HFF-Myc (cell line): ENCODE data around the gene PCDHA1.

Experiments used
- DNase-seq: peaks from one replicate; pipeline ENCODE4 v3.0.0-alpha.2; 2011; ENCODE audit warnings: low read depth; ENCODE audit errors: extremely low read depth
- H3K4me3 ChIP-seq: replicated peaks from 2 replicates; pipeline ENCODE4 v1.5.1; 2011; ENCODE audit warnings: low read depth, mild to moderate bottlenecking, control low read depth, low read length
- TF ChIP-seq, protein P1 (sequence below): IDR thresholded peaks from 2 replicates; pipeline ENCODE4 v1.5.1; 2012; ENCODE audit warnings: mild to moderate bottlenecking, low read depth, low read length, control low read depth; ENCODE audit errors: missing control alignments

Gene PCDHA1

DNA sequence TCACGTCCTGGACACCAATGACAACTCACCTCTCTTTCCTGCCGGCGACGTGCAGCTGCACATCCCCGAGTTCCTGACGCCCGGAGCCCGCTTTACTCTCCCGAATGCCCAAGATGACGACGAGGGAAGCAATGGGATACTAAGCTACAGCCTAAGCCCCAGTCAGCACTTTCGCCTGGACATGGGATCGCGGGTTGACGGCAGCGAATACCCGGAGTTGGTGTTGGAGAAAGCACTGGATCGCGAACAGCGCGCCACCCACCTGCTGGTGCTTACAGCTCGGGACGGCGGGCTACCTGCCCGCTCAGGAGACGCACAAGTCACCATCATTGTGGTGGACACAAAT, 141.3 kb downstream of the PCDHA1 start:
- TF ChIP-seq, protein P1, sequence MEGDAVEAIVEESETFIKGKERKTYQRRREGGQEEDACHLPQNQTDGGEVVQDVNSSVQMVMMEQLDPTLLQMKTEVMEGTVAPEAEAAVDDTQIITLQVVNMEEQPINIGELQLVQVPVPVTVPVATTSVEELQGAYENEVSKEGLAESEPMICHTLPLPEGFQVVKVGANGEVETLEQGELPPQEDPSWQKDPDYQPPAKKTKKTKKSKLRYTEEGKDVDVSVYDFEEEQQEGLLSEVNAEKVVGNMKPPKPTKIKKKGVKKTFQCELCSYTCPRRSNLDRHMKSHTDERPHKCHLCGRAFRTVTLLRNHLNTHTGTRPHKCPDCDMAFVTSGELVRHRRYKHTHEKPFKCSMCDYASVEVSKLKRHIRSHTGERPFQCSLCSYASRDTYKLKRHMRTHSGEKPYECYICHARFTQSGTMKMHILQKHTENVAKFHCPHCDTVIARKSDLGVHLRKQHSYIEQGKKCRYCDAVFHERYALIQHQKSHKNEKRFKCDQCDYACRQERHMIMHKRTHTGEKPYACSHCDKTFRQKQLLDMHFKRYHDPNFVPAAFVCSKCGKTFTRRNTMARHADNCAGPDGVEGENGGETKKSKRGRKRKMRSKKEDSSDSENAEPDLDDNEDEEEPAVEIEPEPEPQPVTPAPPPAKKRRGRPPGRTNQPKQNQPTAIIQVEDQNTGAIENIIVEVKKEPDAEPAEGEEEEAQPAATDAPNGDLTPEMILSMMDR: no peak
- 0 out of 2 replicates have a peak overlapping the region, but pooled peaks have one; percentile 4 for H3K4me3 ChIP-seq

DNA sequence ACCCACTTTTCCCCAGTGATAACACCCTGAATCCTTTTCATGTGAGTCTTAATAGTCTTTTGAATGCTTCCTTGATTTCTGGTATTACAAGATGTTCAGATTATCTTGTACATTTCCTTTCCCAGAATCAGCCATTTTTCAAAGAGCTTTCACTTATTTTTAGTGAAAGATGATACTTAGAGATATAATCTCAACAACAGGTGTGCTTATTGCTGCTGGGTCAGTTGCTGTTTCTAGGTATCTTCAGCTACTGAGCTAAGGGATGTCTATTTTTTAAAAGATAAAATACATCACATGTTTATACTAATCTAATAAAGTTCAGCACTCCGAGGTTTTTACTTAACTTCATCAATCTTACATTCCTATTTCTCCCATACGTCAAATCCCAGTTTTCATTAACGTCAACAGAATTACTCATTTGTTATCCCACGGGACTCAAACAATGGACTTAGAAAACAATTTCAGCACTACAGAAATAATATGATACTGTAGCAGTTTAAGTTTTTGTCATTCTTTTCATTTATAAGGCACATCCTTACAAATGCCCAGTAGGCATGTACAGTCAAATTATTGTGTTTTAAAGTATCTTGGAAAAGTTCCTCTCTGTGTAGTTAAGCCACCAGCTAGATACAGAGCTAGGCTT, 149.1 kb downstream of the PCDHA1 start:
- TF ChIP-seq, protein P1: no peak
- H3K4me3 ChIP-seq: no peak overlapping the region
- no peak for DNase-seq

More for the DNA sequence above, 141.3 kb downstream of the PCDHA1 start:
- DNase-seq: no peak

DNA sequence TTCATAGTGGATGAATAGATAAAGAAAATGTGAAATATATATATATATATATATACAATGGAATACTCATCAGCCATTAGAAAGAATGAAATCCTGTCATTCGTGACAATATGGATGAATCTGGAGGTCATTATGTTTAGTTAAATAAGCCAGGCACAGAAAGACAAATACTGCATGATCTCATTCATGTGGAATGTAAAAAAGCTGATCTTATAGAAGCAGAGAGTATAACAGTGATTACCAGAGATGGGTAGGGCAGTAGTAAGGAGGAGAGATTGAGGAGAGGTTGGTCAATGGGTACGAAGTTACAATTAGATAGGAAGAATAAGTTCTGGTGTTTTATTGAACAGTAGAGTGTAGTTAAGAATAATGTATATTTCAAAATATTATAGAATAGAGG, 160.6 kb downstream of the PCDHA1 start:
- DNase-seq: no peak
- TF ChIP-seq, protein P1: no peak
- H3K4me3 ChIP-seq: no peak overlapping the region

DNA sequence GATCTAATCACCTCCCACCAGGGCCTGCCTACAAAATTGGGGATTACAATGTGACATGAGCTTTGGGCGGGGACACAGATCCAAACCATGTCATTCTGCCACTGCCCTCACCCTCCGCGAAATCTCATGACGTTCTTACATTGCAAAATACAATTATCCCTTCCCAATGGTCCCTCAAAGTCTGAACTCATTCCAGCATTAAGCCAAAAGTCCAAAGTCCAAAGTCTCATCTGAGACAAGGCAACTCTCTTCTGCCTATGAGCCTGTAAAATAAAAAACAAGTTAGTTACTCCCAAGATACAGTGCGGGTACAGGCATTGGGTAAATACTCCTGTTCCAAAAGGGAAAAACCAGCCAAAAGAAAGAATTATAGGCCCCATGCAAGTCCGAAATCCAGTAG, 165.7 kb downstream of the PCDHA1 start:
- DNase-seq: no peak
- no peak overlapping the region for H3K4me3 ChIP-seq

DNA sequence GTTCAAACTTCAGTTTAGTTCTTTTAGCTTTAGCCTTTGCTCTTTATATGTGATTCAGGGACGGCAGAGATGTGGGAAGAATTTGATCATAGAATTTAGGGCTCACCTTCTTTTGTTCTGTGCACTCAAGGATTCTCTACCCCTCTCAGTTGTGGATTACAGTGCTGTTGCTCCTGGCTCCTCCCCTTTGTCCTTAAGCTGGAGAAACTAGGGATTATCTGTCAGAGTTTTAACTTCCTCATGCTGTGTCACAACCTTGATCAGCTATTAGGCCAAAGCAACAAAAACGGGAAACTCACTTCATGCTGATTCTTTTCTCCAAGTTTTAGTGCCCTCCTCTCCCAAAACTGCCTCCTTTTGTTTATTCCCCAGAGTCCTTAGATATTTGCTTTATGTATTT, 167.3 kb downstream of the PCDHA1 start:
- DNase-seq: no peak
- no peak overlapping the region for H3K4me3 ChIP-seq
- TF ChIP-seq, protein P1: no peak

More for the DNA sequence above, 165.7 kb downstream of the PCDHA1 start:
- TF ChIP-seq, protein P1: no peak

DNA sequence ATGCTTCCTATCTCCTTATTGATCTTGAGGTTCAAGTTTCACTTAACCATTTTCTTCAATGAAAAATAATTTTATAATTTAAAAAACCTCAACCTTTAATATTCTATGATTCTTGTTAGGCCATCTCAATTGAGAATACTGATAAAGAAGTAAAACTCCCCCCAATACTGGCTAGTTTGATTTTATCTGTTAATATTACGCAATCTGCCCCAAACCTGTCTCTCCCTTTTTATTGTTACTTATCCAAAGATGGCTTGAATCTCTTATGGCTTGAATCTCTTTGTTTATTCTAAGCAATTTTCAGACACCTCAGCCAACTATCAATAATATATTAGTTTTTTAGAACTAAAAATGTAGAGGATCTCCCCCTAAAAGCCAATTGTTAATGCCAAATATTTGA, 176.2 kb downstream of the PCDHA1 start:
- no peak for DNase-seq
- no peak overlapping the region for H3K4me3 ChIP-seq
- TF ChIP-seq, protein P1: no peak

DNA sequence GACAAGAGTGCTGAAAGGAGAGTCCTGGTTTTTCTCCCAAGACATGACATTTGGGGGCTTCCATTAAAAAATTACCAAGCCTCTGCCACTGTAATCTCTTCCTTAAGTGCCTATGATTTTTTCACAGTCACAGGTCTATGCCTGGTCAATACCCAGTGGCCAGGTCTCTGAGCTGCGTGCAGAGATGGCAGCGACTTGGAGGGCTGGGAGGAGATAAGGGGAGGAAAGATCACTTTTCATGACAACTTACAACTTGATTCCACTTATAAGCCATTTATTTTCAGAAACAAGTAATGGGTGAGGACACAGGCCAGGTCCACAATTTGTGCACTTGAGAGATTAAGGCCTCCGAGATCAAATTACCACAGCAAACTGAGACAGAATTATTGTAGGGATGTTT, 178.4 kb downstream of the PCDHA1 start:
- TF ChIP-seq, protein P1: no peak
- H3K4me3 ChIP-seq: no peak overlapping the region
- DNase-seq: no peak
